Testis (tissue), 2 donors: ENCODE measurements around the gene CFDP1.

Experiments
- POLR2A ChIP-seq: fragments of 450-650 bp; IDR thresholded peaks from one replicate; pipeline ENCODE4 v1.6.1; 2017; ENCODE audit warnings: antibody characterized with exemption, mild to moderate bottlenecking, moderate library complexity
- TF ChIP-seq, protein P1 (sequence below), 3 experiments: fragments of 450-650 bp in 2 of 3; fragments of 200-600 bp in 1 of 3; sonication (generic) in 1 of 3; IDR thresholded peaks; one replicate each; pipeline ENCODE4 v1.5.1; 2016 to 2019; ENCODE audit warnings: antibody characterized with exemption in 3 of 3, mild to moderate bottlenecking in 2 of 3, moderate library complexity in 1 of 3

DNA sequence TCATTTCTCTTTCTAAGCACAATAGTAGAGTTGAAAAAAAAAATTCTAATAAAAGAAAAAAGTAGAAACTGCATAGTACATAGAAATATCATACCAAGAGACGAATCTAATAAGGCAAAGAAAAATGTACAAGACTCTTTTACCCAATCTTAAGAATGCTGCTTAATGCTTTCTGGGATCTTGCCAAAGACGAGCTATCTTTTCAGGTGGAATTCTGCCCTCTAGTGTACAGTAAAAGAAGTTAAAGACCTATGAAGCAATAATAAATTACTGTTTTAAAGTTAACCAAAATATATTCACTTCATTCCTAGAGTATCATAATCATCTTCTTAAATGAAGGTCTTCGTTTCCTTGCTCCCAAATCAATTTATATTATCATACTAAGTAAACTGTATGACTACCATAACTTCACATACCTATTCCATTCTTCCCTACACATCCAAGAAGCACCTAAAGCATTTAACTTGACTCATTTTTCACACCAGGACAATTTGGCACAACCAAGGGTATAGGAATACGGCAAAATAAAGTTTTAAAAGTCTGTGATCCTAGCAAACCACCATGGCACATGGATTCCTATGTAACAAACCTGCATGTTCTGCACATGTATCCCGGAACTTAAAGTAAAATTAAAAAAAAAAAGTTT is 47.7 kb downstream of the CFDP1 start:
- TF ChIP-seq, protein P1, sequence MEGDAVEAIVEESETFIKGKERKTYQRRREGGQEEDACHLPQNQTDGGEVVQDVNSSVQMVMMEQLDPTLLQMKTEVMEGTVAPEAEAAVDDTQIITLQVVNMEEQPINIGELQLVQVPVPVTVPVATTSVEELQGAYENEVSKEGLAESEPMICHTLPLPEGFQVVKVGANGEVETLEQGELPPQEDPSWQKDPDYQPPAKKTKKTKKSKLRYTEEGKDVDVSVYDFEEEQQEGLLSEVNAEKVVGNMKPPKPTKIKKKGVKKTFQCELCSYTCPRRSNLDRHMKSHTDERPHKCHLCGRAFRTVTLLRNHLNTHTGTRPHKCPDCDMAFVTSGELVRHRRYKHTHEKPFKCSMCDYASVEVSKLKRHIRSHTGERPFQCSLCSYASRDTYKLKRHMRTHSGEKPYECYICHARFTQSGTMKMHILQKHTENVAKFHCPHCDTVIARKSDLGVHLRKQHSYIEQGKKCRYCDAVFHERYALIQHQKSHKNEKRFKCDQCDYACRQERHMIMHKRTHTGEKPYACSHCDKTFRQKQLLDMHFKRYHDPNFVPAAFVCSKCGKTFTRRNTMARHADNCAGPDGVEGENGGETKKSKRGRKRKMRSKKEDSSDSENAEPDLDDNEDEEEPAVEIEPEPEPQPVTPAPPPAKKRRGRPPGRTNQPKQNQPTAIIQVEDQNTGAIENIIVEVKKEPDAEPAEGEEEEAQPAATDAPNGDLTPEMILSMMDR (IDR thresholded peaks at IDR 0.05): peak; percentile 70 to 76 (median 72)
- TF ChIP-seq POLR2A: no peak
